ENCODE data around the gene DNAJC27.
"Not testable (repeated sequence)": the region's sequence is repeated elsewhere in the genome, so short reads cannot be mapped to it uniquely, and the experiment has no call there.

The DNAJC27 gene

DNA sequence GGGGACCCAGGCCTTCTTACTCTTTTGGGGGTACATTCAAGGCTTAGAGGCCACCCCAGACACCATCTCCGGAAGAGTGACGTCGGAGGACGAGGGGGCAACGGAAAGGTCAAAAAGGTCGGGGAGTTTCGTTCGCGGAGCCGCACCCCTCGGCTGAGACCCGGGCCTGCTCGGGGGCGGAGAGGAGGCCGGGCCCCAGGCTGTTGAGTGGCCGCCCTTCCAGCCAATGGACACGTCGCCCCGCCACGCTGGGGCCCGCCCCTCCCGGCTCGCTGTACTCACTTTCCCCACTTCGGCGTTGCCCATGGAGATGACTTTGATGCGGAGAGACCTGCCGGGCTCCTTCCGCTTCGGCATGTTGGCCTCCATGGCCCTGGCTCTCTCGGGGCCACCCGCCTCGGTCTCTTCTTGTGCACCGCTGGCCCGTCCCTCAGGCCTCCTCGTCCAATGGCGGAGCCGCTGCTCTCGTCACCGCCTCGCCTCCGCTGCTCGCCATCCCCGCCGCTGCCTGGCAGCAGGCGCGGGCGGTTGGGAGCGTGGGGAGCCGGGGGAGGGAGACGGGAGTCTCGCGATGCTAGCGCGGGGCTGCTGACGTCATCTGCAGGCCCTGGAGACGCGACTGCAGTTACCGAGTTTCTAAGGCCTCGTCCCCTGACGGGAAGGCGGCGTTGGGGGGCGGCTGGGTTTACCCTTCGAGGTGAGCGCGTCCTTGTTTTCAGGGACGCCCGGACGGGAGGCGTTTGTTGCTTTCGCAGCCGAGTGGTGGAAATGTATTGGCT is at the start of gene DNAJC27:
DNAJC27 (minus strand) TSS at position 420 of the 779 bp plus-strand sequence; CDS start at position 369, 51 bp downstream.
- DNase-seq = peak; percentile 90 to 98

DNA sequence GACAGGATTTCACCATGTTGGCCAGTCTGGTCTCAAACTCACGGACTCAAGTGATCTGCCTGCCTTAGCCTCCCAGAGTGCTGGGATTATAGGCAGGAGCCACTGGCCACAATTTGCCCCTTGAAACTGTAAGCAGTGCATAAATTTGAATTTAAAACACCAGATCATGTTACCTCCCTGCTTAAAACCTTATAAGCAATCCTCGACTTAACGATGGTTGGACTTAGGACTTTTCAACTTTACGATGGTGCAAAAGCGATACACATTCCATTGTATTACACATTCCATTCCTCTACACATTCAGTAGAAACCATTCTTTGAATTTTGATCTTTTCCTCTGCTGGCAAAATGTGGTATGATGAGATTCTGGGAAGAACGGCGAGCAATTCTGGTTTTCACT is 46.9 kb upstream of the DNAJC27 start:
- no peak for DNase-seq

- DNase-seq = no peak
Observed at GRCh38 chr2:25014631-25015030, 42.9 kb upstream of the DNAJC27 start.

GRCh38 chr2:25011342-25011741 is 39.6 kb upstream of the DNAJC27 start:
- DNase-seq = not testable (repeated sequence)

DNA sequence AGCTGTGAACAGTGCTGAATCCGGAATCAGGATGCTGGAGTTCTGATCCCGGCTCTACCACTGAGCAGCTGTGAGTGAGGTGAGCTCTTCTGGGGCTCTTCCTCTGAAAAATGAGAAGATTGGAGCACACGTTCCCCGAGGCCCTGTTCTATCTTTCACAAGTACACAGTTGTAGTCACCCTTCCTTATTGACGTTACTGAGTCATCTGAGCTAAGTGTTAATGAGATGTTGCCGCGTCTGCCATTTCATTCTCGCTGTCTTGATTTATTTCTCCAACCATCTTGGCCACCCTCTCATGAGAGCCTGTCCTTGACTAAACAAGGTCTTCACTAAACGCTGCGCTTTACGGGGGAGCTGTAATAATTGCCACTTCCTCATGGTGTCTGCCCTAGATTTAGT is 38.2 kb upstream of the DNAJC27 start:
- no peak for DNase-seq

- no peak for DNase-seq
Observed at GRCh38 chr2:25002066-25002465, 30.3 kb upstream of the DNAJC27 start.

DNA sequence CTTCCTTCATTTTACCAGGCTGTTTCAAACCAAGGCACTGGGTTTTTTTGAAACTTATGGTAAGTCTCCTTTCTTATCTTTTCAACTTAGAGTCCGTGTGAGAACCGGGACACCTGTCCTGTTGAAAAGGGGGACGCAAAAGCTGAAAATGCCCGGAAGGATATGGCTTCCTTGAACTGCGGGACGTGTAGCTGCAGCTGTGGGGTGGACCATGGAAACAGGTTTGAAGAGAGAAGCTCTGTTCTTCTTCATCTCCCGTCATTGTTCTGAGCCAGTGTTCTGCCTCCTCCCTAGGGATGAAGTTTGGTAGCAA is 29.5 kb upstream of the DNAJC27 start:
- no peak for DNase-seq

DNA sequence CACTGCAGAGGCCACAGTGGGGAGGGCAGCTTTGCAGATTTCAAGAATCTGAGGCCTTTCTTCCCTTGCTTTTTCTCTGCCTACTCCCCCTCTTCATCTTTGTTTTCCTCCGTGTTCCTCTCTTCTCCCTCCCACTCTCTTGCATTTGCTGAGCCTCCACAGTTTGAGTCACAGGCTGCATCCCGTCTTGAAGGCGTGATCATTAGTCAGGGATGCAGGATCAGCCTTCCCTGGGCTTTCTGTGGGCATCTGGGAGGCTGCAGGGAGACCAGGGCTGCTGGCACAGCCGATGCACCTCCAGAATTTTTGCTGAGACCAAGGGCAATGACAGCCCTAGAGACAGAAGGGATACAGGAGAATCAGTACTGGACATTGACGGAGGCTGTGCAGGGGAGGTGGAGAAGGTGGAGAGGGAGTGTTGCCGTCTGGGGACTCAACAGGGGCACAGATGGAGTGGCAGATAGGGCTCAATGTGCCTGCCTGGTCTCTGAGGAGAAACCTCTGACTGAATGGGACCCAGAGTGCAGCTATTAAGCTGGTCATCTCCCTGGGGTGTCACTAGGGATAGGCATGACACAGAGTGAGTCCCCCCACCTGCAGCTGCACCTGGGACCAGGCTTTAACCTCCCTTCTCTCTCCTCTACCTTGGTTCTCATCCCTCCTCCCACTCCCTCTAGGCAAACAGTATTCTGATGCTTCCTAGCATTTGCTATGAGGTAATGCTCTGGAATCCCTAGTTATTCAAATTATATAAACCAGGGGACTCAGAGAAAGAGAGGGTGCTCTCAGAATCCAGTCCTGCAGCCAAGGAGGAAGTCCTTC is 29.0 kb upstream of the DNAJC27 start:
- no peak for DNase-seq

GRCh38 chr2:25000036-25000435 is 28.3 kb upstream of the DNAJC27 start:
- no peak for DNase-seq

- DNase-seq = not testable (repeated sequence)
Observed at GRCh38 chr2:24999097-24999496, 27.3 kb upstream of the DNAJC27 start.

- no peak for DNase-seq
Observed at GRCh38 chr2:24994146-24994724, 22.5 kb upstream of the DNAJC27 start.

- DNase-seq = no peak
Observed at GRCh38 chr2:24993406-24994145, 21.8 kb upstream of the DNAJC27 start.

GRCh38 chr2:24986372-24986771 is 14.6 kb upstream of the DNAJC27 start:
- DNase-seq = no peak

GRCh38 chr2:24985511-24985910 is 13.8 kb upstream of the DNAJC27 start:
- no peak for DNase-seq

GRCh38 chr2:24984912-24985311 is 13.2 kb upstream of the DNAJC27 start:
- DNase-seq = no peak

- no peak for DNase-seq
Observed at GRCh38 chr2:24981411-24982136, 9.8 kb upstream of the DNAJC27 start.

- DNase-seq = no peak
Observed at GRCh38 chr2:24978661-24979060, 6.9 kb upstream of the DNAJC27 start.

- no peak for DNase-seq
Observed at GRCh38 chr2:24977631-24978030, 5.9 kb upstream of the DNAJC27 start.

- no peak for DNase-seq
Observed at GRCh38 chr2:24973812-24974211, 2.1 kb upstream of the DNAJC27 start.

DNA sequence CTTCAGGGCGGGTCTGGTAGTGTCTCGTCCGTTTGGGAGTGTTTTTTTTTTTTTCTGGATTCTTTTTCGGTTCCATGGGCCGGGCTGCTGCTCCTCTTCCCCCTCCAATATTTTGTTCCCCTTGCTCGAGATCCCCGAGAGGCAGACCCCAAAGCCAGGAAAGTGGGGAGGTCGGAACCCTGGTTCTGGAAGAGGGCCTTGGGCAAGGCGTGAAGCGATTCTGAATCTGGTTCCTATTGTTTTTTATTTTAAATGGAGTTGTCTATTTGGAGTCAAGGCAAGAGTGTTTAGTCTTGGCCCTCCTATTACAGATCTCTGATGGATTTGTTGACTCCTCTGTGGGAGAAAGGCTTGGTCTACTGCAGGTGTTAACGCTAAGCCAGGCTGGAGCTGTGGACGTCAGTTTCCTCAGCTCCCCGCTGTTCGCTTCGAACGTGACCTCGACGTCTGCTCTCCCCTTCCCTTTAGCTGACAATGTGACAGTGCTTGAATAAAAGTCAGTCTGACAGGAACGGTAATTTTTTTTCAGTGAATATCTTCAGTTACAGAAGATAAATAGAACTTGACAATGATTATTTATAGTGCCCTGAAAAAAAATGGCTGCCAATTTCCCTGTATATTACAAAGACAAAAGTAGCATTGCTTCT is 683 bp upstream of the DNAJC27 start:
- peak in 1 of 2 experiments; percentile 18 for DNase-seq

- DNase-seq = no peak
Observed at GRCh38 chr2:24971286-24971535, 544 bp downstream of the DNAJC27 start.

Measured in NCI-H1930 (cell line).